Ectodermal cell (in vitro differentiated cells): ENCODE data around the gene AMOTL1.
"Not testable (repeated sequence)": the region's sequence is repeated elsewhere in the genome, so short reads cannot be mapped to it uniquely, and the experiment has no call there.

Source experiments
- H3K27ac ChIP-seq: 2 replicates; pipeline ENCODE4 v1.7.0; 2013; ENCODE audit warnings: mild to moderate bottlenecking, low read depth, low read length; ENCODE audit not compliant: insufficient read depth, poor library complexity, severe bottlenecking
- H3K27me3 ChIP-seq: 2 replicates; pipeline ENCODE4 v1.7.0; 2013; ENCODE audit warnings: mild to moderate bottlenecking, low read length; ENCODE audit not compliant: insufficient read depth, control insufficient read depth, poor library complexity, severe bottlenecking
- H3K36me3 ChIP-seq: one replicate; pipeline ENCODE4 v1.7.0; 2013; ENCODE audit warnings: low read length; ENCODE audit not compliant: control insufficient read depth, insufficient read depth
- H3K4me1 ChIP-seq: one replicate; pipeline ENCODE4 v1.7.0; 2013; ENCODE audit warnings: low read length; ENCODE audit not compliant: control insufficient read depth, insufficient read depth
- H3K4me3 ChIP-seq: 2 replicates; pipeline ENCODE4 v1.7.0; 2013; ENCODE audit warnings: low read depth, low read length, control low read depth; ENCODE audit not compliant: insufficient read depth
- H3K9me3 ChIP-seq: 2 replicates; pipeline ENCODE4 v1.7.0; 2013; ENCODE audit warnings: mild to moderate bottlenecking, low read length, moderate library complexity; ENCODE audit not compliant: control insufficient read depth
- WGBS, 2 experiments: methylation state at CpG; one replicate each; pipeline ENCODE4 v1.1.7; 2013; ENCODE audit warnings: missing lambda C conversion rate in 2 of 2; 5-methylcytosine and 5-hydroxymethylcytosine counted together

Gene AMOTL1

DNA sequence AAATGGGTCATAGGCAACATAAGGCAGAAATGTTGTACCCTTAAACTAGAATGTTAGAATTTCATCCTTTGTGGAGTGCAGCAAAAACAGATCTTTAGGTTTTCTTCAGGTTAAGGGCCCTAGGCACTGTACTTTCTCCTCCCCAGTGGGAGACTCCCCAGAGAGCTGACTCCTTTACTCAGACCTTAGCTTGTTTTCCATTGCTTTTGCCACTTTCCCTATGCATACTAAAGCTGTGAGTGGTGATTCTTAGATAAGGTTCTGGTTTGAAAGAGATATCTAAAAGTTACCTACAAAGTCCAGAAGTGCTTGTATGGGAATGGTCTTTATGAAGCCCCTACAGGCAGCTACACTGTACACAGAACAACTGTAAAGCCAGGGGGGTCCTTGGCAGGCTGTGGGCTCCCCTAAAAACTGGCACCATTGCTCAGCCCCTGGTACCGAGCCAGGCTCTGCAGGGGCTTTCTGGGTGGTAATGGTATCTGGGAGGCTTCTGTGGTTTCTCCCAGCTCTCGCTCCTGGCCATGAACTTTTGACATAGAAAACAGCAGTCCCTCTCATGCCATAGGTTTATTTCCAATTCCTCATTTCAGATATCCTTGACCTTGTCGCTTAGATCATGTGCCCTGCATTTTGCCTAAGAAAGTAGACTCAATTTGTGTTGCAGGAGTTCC, 23.2 kb downstream of the AMOTL1 start:
- Histone ChIP-seq H3K27me3 (no peaks in the 10 kb centered on the region), H3K9me3 (no peaks in the 10 kb centered on the region), H3K4me1 (no peaks in the 10 kb centered on the region), H3K36me3 (no peaks in the 10 kb centered on the region), H3K27ac (no peak overlapping the region), H3K4me3 (no peak overlapping the region)
- 91 to 96% methylated on average over 3 of the region's 3 CpGs for WGBS, 2 experiments

DNA sequence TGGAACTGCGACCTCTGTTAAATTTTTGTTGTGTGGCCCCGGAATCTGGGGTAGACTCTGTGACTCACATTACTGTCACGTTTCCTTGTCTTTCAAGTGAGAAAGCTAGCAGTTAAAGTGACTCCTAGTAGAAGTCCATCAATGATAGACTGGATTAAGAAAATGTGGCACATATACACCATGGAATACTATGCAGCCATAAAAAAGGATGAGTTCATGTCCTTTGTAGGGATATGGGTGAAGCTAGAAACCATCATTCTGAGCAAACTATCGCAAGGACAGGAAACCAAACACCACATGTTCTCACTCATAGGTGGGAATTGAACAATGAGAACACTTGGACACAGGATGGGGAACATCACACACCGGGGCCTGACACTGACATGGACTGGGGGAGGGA, 23.8 kb downstream of the AMOTL1 start:
- WGBS, 2 experiments, result 91 to 96% methylated on average over 5 of the region's 5 CpGs
- H3K27ac ChIP-seq, H3K36me3 ChIP-seq, H3K9me3 ChIP-seq, H3K4me3 ChIP-seq, H3K4me1 ChIP-seq, H3K27me3 ChIP-seq: not testable (repeated sequence)

DNA sequence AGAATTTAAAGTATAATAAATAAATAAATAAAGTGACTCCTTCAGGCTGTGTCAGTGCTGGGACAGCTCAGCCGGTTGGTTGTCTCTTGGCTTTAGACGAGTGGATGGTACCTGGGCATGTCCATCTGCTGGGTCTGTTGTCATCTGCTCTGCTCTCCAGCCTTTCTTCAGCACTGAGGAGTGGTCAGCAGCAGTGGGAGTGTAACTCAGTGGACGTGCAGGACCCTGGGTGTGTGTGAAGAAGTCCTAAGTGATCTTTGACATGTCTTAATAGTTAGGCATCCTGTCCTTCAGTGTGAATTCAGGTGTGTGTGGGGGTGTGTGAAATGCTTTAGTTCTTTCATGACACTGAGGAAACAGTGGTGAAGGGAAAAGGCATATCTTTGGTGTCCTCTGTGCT, 24.3 kb downstream of the AMOTL1 start:
- H3K4me1 ChIP-seq, result no peaks in the 10 kb centered on the region
- H3K36me3 ChIP-seq, result no peaks in the 10 kb centered on the region
- H3K27me3 ChIP-seq, result no peaks in the 10 kb centered on the region
- H3K9me3 ChIP-seq, result no peaks in the 10 kb centered on the region
- 94% methylated on average over 3 of the region's 3 CpGs for WGBS, 2 experiments
- H3K4me3 ChIP-seq, result no peak overlapping the region
- H3K27ac ChIP-seq, result no peak overlapping the region

DNA sequence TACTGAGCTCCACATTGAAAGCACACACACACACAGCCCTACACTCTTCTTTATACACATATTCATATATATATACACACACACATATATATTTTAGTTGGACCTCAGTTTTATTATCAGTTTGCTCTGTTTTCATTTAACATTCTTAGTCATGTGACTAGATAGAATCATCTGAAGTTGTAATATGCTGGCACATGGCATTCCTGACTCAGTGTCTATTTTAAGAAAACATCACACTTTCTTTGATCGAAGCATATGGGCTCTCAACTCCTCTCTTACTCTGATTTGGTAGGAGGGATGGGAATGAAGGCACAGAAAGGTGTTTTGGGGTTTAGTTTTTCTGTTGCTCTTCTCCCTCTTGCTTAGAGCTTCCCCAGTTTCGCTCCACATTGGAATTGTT, 24.8 kb downstream of the AMOTL1 start:
- H3K4me3 ChIP-seq, result no peak overlapping the region
- no peaks in the 10 kb centered on the region for H3K4me1 ChIP-seq
- no peaks in the 10 kb centered on the region for H3K36me3 ChIP-seq
- no peak overlapping the region for H3K27ac ChIP-seq
- H3K27me3 ChIP-seq, result no peaks in the 10 kb centered on the region
- 83 to 86% methylated on average over 1 to 2 of the region's 2 CpGs for WGBS, 2 experiments
- H3K9me3 ChIP-seq, result no peaks in the 10 kb centered on the region

DNA sequence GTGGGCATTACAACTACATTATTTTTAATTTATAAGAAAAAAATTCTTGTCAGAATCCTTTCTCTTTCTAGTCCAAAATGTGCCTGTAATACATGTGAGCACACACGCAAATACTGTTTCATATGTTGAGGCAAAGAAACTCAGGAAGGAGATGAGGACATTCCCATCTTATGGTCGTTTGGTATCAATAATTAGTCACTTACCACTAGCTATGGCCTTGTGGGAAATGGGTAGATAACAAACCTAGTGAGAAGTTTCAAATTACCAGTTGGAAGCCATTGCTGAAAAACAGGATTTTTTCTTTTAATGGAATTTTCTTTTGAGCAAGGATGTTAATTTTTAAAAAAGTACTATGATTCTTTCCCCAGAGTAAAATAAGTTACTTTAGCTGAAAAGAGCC, 25.7 kb downstream of the AMOTL1 start:
- H3K27me3 ChIP-seq, result no peaks in the 10 kb centered on the region
- H3K27ac ChIP-seq, result no peak overlapping the region
- H3K36me3 ChIP-seq, result peaks cover 1% of the 10 kb centered on the region
- H3K9me3 ChIP-seq, result no peaks in the 10 kb centered on the region
- WGBS, 2 experiments, result 83 to 100% methylated on average over 2 of the region's 2 CpGs
- H3K4me1 ChIP-seq, result no peaks in the 10 kb centered on the region
- H3K4me3 ChIP-seq, result no peak overlapping the region

DNA sequence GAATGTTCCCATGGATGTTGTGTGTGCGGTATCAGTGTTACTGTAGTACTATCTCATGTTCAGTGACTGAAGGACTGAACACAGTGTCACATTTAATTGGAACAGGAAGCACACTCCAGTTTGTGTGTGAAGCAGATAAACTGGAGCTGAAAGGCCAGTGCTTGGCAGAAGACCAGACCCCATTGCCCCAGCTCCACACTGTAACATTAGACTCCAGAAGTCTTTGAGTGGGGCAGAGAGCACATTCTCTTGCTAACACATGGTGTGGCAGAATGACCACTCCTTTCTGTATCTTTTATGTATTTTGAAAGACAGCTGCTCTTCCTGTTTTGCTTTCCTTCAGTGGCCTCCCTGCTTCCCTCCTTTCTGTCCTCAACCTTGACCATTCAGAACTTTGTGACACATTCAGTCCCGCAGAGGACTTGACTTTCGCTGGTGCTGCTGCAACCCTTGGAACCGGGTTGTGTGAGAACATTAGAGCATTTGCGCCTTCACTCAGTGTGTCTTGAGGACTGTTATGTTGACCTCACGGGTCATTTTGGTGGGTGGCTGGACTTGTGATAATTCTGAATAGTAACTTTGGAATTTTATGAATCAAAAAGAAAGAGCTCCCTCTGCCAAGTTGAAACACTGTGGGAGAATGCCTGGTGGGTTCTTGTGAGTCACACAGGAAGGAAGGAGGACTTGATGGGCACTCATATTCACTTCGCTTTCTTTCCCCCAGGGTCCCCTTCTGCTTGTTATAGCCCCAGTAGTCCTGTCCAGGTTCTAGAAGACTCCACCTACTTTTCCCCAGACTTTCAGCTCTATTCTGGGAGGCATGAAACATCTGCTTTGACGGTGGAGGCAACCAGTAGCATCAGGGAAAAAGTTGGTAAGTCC, 26.4 kb downstream of the AMOTL1 start:
- WGBS, 2 experiments, result 92 to 94% methylated on average over 8 of the region's 8 CpGs
- Histone ChIP-seq H3K27me3 (no peaks in the 10 kb centered on the region), H3K4me3 (no peak overlapping the region), H3K27ac (no peak overlapping the region), H3K9me3 (no peaks in the 10 kb centered on the region), H3K4me1 (no peaks in the 10 kb centered on the region), H3K36me3 (peaks cover 8% of the 10 kb centered on the region)

DNA sequence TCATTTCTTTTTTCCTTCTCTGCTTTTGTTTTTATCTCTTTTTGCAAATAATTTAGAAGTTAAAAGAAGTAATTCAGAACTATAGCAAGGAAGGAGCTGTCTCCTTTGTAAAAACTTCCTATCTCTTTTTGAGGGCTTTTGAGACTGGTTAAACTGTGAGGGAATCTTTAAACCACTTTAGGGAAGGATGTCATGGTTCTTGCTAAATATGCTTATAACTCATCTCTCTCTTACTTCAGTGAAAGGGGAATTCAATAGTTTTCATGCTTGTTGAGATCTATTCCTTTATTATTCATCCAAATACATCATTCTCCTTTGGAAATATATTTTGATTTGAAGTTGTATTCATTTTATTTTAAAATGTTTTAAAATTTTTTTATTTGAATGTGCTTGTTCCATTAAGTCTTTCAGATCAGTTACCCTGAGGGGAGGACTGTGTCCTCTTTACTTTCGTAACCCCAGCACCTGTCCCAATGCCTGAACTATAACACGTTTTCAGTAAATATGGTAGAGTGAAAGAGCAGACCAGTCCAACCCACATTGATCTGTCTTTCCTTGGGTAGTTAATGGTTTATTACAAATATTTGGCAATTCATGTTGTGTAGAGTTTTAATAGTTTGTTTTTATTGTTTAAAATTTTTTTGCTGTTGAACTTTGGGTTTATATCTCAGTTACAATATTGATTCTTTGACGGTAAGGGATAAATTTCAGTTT, 27.5 kb downstream of the AMOTL1 start:
- no peak overlapping the region for H3K27ac ChIP-seq
- no peaks in the 10 kb centered on the region for H3K4me1 ChIP-seq
- 85 to 94% methylated on average over 2 to 3 of the region's 3 CpGs for WGBS, 2 experiments
- H3K27me3 ChIP-seq, result no peaks in the 10 kb centered on the region
- no peaks in the 10 kb centered on the region for H3K9me3 ChIP-seq
- peaks cover 13% of the 10 kb centered on the region for H3K36me3 ChIP-seq
- H3K4me3 ChIP-seq, result no peak overlapping the region

DNA sequence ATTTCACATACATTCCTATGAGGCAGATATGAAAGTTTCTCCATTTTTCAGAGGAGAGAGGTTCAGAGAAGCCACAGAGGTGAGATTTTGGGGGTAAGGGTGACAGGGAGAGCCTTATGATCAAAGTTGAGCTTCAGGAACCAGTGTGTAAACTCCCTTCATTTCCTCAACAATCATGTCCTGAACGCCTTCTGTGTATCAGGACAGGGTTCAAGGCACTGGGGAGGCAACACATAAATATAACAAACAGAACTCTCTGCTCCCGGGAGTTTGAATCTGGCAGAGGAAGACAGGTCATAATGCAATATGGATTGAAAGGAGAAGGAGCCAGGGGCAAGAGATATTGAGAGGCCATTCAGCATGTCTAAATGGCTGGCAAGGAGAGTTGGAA, 28.0 kb downstream of the AMOTL1 start:
- no peak overlapping the region for H3K4me3 ChIP-seq
- 88 to 98% methylated on average over 2 of the region's 2 CpGs for WGBS, 2 experiments
- H3K27ac ChIP-seq, result no peak overlapping the region
- H3K36me3 ChIP-seq, result peaks cover 18% of the 10 kb centered on the region
- H3K27me3 ChIP-seq, result no peaks in the 10 kb centered on the region
- H3K4me1 ChIP-seq, result no peaks in the 10 kb centered on the region
- no peaks in the 10 kb centered on the region for H3K9me3 ChIP-seq

DNA sequence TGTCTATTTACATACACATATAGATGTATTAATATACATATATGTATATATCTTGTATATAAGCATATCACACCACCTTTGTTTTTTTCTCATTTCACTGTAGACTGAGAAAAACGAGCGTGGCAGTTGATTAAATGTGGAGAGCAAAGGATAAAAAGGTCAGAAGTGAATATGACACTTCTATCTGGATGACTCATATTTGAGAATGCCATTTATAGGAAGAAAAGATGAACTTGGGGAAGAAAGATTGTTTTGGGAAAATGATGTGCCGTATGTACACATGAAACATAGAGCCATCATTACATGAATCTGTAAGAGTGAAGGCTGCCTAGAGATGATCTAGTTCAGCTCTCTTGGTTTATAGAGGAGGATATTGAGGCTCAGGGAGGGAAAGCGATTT, 28.7 kb downstream of the AMOTL1 start:
- 92 to 97% methylated on average over 3 of the region's 4 CpGs for WGBS, 2 experiments
- H3K4me3 ChIP-seq, result no peak overlapping the region
- no peaks in the 10 kb centered on the region for H3K4me1 ChIP-seq

DNA sequence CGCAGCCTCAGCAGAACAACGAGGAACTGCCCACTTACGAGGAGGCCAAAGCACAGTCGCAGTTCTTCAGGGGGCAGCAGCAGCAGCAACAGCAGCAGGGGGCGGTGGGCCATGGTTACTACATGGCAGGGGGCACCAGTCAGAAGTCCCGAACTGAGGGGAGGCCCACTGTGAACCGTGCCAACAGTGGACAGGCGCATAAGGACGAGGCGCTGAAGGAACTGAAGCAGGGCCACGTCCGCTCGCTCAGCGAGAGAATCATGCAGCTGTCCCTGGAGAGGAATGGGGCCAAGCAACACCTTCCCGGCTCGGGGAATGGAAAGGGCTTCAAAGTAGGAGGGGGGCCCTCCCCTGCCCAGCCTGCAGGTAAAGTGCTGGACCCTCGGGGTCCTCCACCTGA, 31.6 kb downstream of the AMOTL1 start:
- H3K27me3 ChIP-seq, result no peaks in the 10 kb centered on the region
- peaks cover 27% of the 10 kb centered on the region for H3K36me3 ChIP-seq
- no peak overlapping the region for H3K27ac ChIP-seq
- H3K4me3 ChIP-seq, result no peak overlapping the region
- no peaks in the 10 kb centered on the region for H3K9me3 ChIP-seq
- 95 to 96% methylated on average over 17 of the region's 17 CpGs for WGBS, 2 experiments
- no peaks in the 10 kb centered on the region for H3K4me1 ChIP-seq

More for the DNA sequence above, 28.7 kb downstream of the AMOTL1 start:
- no peak overlapping the region for H3K27ac ChIP-seq
- no peaks in the 10 kb centered on the region for H3K27me3 ChIP-seq
- no peaks in the 10 kb centered on the region for H3K9me3 ChIP-seq
- peaks cover 25% of the 10 kb centered on the region for H3K36me3 ChIP-seq
